ENCODE measurements around the gene DACH1. TPM values are rescaled to one million over a fixed set of nuclear protein-coding genes. Genes with fewer than 3 reads are reported as not detected.

DACH1 gene
- total and polyA plus RNA-seq, 2 of the 8 experiments (the other 6 are each of a cell fraction or from before 2014, with no cell fraction given) = 0.12 to 0.67 TPM

DNA sequence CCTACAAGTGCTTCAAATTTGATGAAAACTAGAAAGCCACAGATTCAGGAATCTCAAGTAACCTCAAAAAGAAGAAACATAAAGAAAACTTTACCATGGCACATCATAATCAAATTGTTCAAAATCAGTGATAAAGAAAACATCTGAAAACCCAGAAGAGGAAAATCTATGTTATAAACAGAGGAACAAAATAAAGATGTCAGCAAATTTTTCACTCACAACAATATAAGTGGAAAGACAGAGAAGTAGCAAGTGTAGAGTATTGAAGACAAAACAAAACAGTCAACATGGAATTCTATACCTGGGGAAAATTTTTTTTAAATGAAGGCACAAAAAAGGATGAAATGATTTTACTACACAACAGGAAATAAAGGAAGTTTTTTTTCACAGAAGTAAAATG is 470.9 kb downstream of the DACH1 start:
- Histone ChIP-seq H3K79me2 (ENCODE audit: control insufficient read depth in 1 of 2, insufficient read depth in 2 of 2, low read length in 2 of 2) (no peaks in the 10 kb centered on the region), H3K18ac (ENCODE audit: extremely low read depth, low read length) (no peak overlapping the region), H3K36me3 (ENCODE audit: control insufficient read depth in 2 of 4, insufficient read depth in 4 of 4, low read length in 3 of 4) (no peaks in the 10 kb centered on the region), H3K9me3 (ENCODE audit: insufficient read depth in 2 of 2, low read depth in 1 of 2, low read length in 1 of 2) (no peaks in the 10 kb centered on the region), H3K9ac (replicated peaks in 1 of 4; ENCODE audit: extremely low read depth in 1 of 4, low read depth in 3 of 4, low read length in 3 of 4) (no peak overlapping the region), H2BK12ac (ENCODE audit: low read depth, low read length) (no peak overlapping the region), H4K5ac (ENCODE audit: insufficient read length, low read depth, low read length) (no peak overlapping the region), H3K23ac (ENCODE audit: insufficient read length) (no peak overlapping the region), H3K4me3 (ENCODE audit: extremely low read depth in 1 of 4, insufficient read depth in 2 of 4, low read depth in 3 of 4, low read length in 4 of 4) (no peak overlapping the region), H3K14ac (ENCODE audit: insufficient read length) (no peak overlapping the region), H2BK120ac (replicated peaks; ENCODE audit: low read depth, low read length) (no peak overlapping the region), H2BK15ac (ENCODE audit: low read length) (no peak overlapping the region), H3K56ac (replicated peaks; ENCODE audit: insufficient read length, low read depth, low read length) (no peak overlapping the region), H3K79me1 (ENCODE audit: low read depth, low read length) (no peaks in the 10 kb centered on the region), H3K4me1 (replicated peaks in 1 of 4; ENCODE audit: control insufficient read depth in 3 of 4, insufficient read depth in 4 of 4, low read length in 3 of 4) (0 out of 7 replicates have a peak, but pooled peaks cover 0 to 3% (median 0%) of the 10 kb centered on the region in 4 experiments), H3K23me2 (ENCODE audit: low read depth, low read length) (no peaks in the 10 kb centered on the region), H3K4me2 (ENCODE audit: insufficient read depth in 1 of 2, low read depth in 2 of 2, low read length in 2 of 2) (no peak overlapping the region), H3K27me3 (replicated peaks in 1 of 4; ENCODE audit: control insufficient read depth in 3 of 4, extremely low read depth in 1 of 4, insufficient read depth in 3 of 4, low read length in 3 of 4) (no peaks in the 10 kb centered on the region), H2BK5ac (ENCODE audit: low read depth, low read length) (no peak overlapping the region), H4K91ac (replicated peaks; ENCODE audit: insufficient read length, low read length) (no peak overlapping the region), H4K20me1 (replicated peaks in 1 of 2; ENCODE audit: control insufficient read depth in 1 of 2, insufficient read depth in 2 of 2, low read length in 2 of 2) (no peaks in the 10 kb centered on the region), H2AK5ac (ENCODE audit: low read depth, low read length) (no peak overlapping the region), H2AFZ (ENCODE audit: low read length) (no peak overlapping the region), H3K27ac (ENCODE audit: low read depth, low read length) (no peak overlapping the region), H4K8ac (ENCODE audit: extremely low read depth, insufficient read depth, low read length) (no peak overlapping the region), H3K4ac (replicated peaks; ENCODE audit: insufficient read length, low read depth, low read length) (no peak overlapping the region), H2BK20ac (ENCODE audit: low read length) (no peak overlapping the region)
- CTCF ChIA-PET (ENCODE audit: partially characterized antibody) = no interaction called here
- DNase-seq (ENCODE audit: low read depth in 1 of 2, low spot score in 2 of 2) (no peak), FAIRE-seq (no peak)
- TF ChIP-seq MAFK (IDR thresholded peaks at IDR 0.05; ENCODE audit: low read depth, low read length) = no peak
- TF ChIP-seq BACH1 (IDR thresholded peaks at IDR 0.05; ENCODE audit: low read length) = no peak
- no peak for TF ChIP-seq POU5F1 (IDR thresholded peaks at IDR 0.05; ENCODE audit: low read depth, low read length)
- TF ChIP-seq NRF1 (IDR thresholded peaks at IDR 0.05; ENCODE audit: low read depth, low read length) = no peak
- no peak for TF ChIP-seq POLR2AphosphoS5 (IDR thresholded peaks at IDR 0.05; ENCODE audit: low read depth, low read length)
- no peak for TF ChIP-seq SIX5 (IDR thresholded peaks at IDR 0.05; ENCODE audit: low read depth, low read length)
- POLR2A ChIA-PET (ENCODE audit: partially characterized antibody) = no interaction called here

All from H1 (cell line).